Measurements from ENCODE around the gene LTBP2.

DNA sequence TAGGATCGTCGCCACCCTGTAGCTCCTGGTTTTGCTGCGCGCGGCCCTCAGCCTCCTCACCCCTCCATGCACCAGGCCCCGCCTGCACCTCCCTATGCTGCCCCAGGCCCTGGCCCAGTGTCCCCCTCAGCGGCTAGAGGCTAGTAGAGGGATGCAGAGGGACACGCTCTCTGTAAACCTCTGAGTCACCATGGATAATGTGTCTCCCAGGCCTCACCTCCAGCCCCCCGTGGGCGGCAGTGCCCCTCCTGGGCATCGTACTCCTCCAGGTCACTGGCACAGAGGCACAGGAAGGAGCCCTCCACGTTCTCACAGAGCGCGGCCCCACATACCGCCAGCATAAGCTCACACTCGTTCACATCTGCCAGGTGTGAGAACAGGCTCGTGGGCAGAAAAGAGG lies 106.2 kb downstream of the LTBP2 start:
- TF ChIP-seq, protein P1, sequence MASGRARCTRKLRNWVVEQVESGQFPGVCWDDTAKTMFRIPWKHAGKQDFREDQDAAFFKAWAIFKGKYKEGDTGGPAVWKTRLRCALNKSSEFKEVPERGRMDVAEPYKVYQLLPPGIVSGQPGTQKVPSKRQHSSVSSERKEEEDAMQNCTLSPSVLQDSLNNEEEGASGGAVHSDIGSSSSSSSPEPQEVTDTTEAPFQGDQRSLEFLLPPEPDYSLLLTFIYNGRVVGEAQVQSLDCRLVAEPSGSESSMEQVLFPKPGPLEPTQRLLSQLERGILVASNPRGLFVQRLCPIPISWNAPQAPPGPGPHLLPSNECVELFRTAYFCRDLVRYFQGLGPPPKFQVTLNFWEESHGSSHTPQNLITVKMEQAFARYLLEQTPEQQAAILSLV (CRISPR knock-in tag; IDR thresholded peaks at IDR 0.05; ENCODE audit: borderline replicate concordance): no peak
- TF ChIP-seq YY1 (IDR thresholded peaks at IDR 0.05; ENCODE audit: insufficient read depth, insufficient replicate concordance, low read depth, low read length) (no peak), RFXAP (CRISPR knock-in tag; IDR thresholded peaks at IDR 0.05; ENCODE audit: borderline replicate concordance) (no peak), PTBP1 (IDR thresholded peaks at IDR 0.05; ENCODE audit: low read depth, low read length, poor library complexity, severe bottlenecking) (no peak)
- TF ChIP-seq, protein P2, sequence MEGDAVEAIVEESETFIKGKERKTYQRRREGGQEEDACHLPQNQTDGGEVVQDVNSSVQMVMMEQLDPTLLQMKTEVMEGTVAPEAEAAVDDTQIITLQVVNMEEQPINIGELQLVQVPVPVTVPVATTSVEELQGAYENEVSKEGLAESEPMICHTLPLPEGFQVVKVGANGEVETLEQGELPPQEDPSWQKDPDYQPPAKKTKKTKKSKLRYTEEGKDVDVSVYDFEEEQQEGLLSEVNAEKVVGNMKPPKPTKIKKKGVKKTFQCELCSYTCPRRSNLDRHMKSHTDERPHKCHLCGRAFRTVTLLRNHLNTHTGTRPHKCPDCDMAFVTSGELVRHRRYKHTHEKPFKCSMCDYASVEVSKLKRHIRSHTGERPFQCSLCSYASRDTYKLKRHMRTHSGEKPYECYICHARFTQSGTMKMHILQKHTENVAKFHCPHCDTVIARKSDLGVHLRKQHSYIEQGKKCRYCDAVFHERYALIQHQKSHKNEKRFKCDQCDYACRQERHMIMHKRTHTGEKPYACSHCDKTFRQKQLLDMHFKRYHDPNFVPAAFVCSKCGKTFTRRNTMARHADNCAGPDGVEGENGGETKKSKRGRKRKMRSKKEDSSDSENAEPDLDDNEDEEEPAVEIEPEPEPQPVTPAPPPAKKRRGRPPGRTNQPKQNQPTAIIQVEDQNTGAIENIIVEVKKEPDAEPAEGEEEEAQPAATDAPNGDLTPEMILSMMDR (CRISPR knock-in tag; IDR thresholded peaks at IDR 0.05): no peak

All from HepG2 (cell line).